MM.1S (cell line): ENCODE measurements around the gene FGGY.

Source experiments
- CTCF ChIP-seq: fragments of 300-600 bp; sonication (generic); IDR thresholded peaks from 2 replicates; pipeline ENCODE4 v1.5.1; 2016; ENCODE audit warnings: antibody characterized with exemption, low read length, mixed read lengths
- EZH2phosphoT487 ChIP-seq: fragments of 300-600 bp; sonication (generic); IDR thresholded peaks from 2 replicates; pipeline ENCODE4 v1.6.1; 2018; ENCODE audit warnings: antibody characterized with exemption, low read length

GRCh38 chr1:59442492-59442891, 145.6 kb downstream of the FGGY start:
- TF ChIP-seq CTCF, result no peak
- TF ChIP-seq EZH2phosphoT487, result no peak
